Nucleus accumbens (tissue), 56 donors: ENCODE measurements around the gene S100G.

Experiments
- DNase-seq, 56 donors: peaks; one replicate each; lab custom pipeline; 2025; lab: John Stamatoyannopoulos, UW

S100G gene

GRCh38 chrX:16702700-16703599, 53.0 kb downstream of the S100G start:
- DNase-seq: no peak
